HG02870 (cell line): ENCODE results near the gene MCM6.
"Not testable (repeated sequence)": the region's sequence is repeated elsewhere in the genome, so short reads cannot be mapped to it uniquely, and the experiment has no call there.

Source experiments
- ATAC-seq: cut with Tn5 transposase; IDR thresholded peaks from one replicate; pipeline ENCODE4 v1.9.1; 2021; ENCODE audit warnings: mild to moderate bottlenecking, moderate library complexity; ENCODE audit not compliant: unreplicated experiment

MCM6 gene

DNA sequence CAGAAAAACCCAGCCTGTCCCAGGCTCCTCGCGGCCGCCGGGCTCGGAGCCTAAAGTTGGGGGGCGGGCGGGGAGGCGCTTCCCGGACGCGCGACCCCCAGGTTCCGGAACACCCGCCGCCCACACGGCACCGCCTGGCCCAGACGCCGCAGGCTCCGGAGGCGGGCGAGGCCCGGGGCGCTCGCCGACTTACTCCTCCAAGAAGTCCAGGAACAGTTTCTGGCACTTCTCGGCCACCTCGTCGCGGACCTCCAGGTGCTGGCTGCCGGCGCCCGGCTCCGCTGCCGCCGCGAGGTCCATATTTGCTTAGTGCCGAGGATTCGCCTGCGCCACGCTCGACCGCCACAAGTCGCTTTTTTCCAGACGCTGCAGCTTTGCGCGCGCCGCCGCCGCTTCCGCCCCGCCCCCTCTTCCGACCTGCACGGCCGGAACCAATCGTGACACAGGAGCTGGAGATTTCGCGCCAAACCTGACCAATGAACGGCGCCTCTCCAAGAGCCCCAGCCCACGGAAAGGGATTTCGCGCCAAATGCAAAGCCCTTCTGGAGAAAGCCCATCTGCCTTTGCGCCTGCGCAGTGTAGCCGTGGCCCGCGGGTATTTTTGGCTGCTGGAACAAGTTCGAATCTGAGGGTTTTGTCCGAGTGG is at the start of gene MCM6:
TSS of gene MCM6 (minus strand) at position 378 of the 646 bp plus-strand sequence. CDS start at position 300, 78 bp downstream.
- ATAC-seq, result peak; percentile 91

DNA sequence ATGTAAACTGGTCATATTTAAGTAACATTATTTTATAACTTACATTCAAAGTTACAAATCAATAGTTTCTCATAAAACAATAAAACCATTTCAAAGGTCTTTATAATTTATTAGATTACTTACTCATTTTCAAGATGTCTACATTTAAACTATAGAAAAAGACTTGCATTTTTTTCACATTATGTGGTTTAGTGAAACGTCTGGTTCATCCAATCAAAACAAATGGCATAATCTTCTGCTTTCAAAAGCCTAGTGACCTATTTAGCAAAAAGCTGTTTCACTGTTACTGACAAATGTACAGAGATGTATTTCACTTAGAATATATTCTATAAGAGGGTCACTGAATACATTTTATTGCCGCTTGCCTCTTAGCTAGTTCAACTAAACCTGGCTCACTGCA is 49.3 kb upstream of the MCM6 start:
- ATAC-seq, result no peak

DNA sequence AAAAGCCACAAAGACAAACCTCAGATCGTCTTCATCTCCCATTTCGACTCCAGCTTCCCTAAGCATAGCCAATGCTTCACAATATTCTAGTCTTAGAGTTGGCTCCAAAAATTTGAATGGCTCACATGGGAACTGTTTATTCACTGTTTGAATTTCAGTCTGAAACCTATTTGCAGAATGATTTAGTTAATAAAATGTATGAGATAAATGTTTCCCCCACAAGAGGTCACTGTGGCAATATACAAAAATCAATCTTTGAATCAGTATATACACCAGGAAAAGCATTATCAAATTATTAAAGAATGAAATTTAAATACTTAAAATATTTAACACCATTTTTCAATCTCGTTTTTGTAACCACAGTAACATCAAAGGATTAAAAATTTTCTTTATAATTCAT is 40.0 kb upstream of the MCM6 start:
- ATAC-seq, result no peak

DNA sequence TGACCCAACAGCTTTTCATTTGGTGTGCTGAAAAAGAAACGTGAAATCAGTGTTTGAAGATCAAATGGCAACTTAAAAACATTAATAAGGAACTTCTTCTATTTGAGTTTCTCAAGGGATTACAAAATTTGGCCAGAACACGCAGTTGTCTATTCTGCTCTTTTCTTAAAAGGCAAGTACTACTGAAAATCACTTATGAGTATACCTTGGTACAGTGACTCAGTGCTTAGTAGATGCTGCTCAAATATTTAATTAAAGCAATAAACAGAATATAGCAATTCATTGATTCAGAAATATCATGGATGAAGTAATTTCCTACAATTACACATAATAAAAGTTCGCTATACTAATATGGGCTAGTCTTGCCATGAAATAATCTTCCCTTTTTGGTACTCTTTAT is 38.2 kb upstream of the MCM6 start:
- ATAC-seq, result no peak

DNA sequence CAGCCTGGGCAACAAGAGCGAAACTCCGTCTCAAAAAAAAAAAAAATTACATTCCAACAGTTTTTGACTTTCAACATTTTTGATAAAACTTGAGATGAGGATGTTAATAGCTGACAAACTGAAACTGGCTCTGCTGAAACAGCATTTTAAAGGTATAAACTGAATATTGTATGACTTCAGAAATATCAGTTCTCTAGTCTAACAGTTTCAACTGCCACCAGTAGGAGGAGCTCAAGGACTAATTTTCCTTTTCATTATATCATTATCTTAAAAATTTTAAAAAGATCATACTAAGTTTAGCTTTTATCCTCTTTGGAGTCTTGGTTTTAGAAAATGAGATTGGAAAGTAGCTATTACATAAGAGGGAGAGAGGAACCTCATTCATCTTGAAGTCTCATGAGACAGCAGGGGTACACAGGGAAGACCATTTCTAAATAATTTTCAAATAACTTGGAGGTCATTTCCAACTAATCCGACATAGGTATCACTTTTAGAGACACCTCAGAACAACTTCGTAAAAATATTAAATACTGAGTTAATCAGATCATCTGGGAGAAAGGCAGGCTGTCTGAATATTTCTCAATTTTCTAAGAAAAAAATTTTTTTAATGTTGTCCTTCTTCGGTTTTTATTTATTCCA is 37.6 kb upstream of the MCM6 start:
- ATAC-seq, result no peak

DNA sequence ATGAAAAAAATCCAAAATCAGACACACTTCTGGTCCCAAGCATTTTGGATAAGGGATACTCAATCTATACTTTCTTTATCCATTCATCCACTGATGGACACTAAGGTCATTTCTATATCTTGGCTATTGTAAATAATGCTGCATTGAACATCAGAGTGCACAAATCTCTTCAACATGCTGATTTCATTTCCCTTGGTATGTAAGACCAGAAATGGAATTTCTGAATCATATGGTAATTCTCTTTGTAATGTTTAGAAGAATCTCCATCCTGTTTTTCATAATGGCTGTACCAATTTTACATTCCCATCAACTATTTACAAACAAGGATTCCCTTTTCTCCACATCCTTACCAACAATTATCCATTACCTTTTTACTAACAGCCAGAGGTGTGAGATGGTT is 33.7 kb upstream of the MCM6 start:
- no peak for ATAC-seq

DNA sequence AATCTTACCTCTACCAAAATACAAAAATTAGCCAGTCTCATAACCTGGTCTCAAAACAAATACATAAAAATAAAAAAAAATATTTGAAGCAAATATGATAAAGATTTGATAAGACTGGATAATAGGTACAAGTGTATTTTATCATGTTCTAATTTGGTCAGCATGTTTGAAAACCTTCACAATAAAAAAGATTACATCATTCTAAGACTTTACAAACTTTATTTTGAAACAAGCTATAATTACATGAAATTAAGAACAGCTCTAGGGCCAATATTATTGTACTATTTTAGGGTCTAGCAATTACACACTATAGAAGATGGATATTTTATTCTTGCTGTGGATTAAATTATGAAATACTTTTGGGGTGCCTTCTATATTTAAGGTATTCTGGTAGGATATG is 29.4 kb upstream of the MCM6 start:
- ATAC-seq, result no peak

DNA sequence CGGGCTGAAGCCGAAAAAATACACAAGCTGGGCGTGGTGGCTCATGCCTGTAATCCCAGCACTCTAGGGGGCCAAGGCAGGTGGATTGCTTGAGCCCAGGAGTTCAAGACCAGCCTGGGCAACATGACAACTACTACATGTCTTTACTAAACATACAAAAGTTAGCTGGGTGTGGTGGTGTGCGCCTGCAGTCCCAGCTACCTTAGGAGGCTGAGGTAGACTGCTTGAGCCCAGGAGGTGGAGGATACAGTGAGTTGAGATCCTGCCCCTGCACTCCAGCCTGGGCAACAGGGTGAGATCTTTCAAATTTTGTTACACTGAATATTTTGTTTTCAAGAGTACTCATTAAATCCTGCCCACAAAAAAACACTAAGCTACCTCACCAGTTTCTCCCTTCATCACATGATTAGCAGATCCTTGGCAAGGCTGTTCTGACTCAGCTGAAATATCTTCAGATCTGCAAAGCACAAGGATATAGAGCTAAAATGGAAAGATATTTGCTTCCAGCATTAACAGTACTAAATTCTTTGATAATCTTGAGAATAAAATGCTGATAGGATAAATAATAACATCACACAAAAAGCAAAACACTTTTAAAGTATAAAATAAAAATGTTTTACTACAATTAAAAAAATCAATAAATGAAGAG is 28.2 kb upstream of the MCM6 start:
- ATAC-seq, result no peak

DNA sequence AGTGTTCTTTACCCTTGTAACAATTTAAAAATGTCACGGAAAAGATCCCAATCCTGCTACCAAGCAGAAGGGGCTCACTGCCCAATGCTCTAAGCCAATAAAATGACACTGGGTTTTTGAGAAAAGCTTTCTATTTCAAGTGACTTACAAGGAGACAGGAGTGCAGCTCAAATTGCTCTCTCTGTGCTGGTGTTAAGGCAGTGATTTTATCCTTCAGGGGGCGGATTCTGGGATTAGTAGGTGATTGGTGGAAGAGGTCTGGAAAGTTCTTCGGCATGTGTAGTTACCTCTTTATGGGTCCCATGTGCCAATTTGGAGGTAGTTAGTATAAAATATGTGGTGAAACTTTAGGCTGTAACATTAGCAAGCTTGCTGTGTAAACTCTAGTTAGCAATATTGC is 27.4 kb upstream of the MCM6 start:
- ATAC-seq, result no peak

DNA sequence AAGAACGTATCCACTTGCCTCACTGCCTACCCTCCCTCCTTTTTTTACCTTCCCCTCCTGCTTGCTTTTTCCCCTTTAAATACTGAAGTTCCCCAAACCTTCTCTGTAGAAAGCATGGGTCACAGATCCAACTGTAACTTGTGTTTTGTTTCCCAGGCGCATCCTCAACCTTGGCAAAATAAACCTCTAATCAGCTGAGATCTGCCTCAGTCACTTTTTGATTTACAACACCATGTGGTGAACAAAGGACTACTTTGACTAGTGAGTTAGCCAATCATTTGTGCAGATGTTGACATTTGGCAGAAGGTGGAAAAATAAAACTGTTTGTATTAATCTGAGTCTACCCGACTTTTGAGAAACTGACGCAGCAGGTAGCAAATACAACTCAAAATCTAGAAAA is 23.3 kb upstream of the MCM6 start:
- ATAC-seq, result no peak

DNA sequence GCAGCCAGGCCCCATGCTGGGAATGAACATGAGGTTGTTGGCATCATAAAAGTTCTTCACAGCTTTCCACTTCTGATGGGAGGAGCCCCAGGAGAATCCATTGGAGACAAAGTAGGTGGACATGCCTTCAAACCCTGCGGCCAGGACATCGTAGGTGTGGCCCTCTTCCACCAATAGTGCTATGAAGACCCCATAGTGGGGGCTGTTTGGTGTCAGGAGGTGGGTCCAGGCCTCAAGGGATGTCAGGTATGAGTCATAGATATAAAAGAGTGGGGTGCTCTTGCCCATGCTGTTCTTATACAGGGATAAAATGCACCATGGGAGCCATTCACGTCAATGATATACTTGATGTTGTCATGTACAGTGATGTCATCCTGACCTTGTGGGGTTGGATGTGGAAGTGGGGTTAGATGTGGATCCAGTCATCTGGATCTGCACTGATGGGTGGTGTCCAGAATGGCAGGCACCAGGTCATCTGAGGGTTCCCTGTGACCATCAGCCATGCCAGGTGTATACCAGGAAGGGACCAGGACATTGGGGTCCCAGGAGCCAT is 22.1 kb upstream of the MCM6 start:
- ATAC-seq, result no peak

DNA sequence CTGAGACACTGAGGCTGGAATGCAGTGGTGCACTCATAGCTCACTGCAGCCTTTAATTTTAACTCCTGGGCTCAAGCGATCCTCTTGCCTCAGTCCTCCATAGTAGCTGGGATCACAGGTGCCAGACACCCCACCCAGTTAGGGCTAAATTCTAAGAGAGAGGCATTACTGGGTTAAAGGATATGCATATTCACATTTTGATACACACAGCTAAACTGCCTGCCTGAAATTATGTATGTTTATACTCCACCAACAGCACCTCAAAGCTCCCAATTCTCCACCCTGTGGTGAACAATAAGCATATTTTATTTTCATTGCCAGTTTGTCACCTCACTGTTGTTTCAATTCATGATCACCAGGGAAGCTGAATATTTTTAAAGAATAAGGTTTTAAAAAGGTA is 18.7 kb upstream of the MCM6 start:
- ATAC-seq, result no peak

DNA sequence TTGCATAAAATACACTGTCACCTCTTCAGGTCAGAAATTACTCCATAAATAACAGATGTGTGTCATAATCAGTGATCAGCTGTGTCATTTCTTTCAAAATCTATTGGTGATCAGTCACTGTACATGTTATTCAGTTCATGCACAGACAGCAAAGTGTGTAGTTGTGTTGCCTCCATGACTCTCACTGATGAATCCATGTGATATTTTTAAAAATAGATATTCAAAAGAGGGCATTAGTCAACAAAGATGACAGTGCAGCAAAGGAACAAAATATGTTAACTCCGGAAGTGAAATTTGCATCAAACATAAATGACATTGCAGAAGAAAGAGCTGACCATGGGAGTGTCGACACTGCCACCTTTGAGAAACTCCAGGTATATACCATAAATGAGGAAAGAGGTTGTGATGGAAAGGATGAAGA is 17.1 kb upstream of the MCM6 start:
- ATAC-seq, result no peak

DNA sequence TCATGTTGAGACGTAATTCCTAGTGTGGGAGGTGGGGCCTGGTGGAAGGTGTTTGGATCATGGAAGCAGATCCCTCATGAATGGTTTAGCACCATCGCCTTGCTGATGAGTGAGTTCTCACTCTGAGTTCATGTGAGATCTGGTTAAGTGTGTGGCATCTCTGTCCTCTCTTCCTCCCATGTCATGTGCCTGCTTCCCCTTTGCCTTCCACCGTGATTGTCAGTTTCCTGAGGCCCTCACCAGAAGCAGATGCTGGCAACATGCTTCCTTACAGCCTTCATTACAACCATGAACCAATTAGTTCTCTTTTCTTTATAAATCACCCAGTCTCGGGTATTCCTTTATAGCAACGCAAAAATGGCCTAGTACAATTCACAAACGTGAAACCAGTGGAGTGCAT is 14.6 kb upstream of the MCM6 start:
- ATAC-seq, result no peak

DNA sequence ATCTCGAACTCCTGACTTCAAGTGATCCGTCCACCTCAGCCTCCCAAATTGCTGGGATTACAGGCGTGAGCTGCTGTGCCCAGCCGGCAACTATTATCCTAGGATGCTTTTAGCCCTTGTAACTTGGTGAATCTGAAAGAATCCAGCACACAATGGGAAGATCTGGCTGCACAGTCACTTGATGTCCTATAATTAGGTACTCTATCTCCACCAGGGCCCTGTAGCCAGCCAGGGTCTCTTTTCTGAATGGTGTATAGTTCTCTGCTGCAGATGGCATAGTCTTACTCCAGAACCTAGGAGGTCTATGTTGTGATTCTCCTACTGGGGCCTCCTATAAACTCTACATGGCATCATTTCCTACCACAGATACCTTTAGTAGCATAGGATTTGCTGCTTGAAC is 13.9 kb upstream of the MCM6 start:
- ATAC-seq, result no peak

DNA sequence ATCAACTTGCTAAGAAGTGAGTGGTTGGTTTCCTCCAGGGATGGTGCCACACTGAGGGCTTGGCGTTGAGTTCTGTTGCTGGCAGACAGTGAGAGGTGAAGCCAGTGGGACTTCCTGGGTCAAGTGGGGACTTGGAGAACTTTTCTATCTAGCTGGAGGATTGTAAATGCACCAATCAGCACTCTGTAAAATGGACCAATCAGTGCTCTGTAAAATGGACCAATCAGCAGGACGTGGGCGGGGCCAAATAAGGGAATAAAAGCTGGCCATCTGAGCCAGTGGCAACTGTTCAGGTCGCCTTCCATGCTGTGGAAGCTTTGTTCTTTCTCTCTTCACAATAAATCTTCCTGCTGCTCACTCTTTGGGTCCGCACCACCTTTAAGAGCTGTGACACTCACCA is 12.3 kb upstream of the MCM6 start:
- not testable (repeated sequence) for ATAC-seq

DNA sequence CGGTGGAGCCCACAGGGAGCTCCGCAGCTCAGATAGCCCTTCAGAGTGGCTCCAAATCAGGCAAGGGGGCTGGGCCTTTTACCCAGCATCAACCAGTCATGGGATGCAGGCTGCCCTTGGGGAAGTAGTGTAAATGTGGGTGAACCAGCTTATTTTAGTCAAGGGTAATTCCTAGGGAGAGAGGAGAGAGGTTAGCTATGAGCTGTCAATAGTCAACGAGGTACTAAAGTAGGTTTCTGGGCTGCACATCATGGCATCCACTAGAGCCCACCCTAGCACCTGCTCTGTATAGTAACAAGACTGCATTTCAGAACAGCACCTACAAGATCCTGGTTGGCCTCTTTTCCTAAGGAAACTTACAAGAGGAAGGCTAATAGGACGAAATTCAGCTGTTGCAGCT is 9.5 kb upstream of the MCM6 start:
- ATAC-seq, result no peak

DNA sequence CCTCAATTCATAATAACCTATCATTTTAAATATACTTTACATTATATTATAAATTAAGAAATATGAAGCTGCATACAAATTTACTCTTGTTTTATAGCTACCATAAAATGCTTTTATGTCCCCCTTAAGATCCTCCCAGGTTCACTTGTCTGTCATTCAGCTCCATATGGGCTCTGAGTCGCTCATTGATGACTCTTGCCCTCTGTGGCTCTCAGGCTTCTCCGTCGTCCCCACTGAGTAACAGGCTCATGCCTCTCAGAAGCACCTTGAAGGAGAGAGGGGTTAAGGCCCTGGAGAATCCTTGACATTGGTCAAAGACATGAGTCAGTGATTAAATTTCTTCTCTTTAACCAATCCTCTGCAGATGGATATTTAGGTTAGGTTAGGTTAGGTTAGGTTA is 6.2 kb upstream of the MCM6 start:
- ATAC-seq, result no peak

DNA sequence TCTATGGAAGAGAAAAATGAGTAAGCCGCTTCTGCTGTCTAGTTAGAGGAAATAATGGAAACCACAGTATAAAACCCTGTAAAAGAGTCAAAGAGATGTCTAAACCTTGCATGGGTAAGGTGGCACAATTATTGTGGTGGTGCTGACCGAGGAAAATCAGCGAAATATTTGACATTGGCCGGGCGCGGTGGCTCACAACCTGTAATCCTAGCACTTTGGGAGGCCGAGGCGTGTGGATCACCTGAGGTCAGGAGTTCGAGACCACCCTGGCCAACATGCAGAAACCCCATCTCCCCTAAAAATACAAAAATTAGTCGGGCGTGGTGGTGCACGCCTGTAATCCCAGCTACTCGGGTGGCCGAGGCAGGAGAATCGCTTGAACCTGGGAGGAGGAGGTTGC is 527 bp upstream of the MCM6 start:
- ATAC-seq, result not testable (repeated sequence)

DNA sequence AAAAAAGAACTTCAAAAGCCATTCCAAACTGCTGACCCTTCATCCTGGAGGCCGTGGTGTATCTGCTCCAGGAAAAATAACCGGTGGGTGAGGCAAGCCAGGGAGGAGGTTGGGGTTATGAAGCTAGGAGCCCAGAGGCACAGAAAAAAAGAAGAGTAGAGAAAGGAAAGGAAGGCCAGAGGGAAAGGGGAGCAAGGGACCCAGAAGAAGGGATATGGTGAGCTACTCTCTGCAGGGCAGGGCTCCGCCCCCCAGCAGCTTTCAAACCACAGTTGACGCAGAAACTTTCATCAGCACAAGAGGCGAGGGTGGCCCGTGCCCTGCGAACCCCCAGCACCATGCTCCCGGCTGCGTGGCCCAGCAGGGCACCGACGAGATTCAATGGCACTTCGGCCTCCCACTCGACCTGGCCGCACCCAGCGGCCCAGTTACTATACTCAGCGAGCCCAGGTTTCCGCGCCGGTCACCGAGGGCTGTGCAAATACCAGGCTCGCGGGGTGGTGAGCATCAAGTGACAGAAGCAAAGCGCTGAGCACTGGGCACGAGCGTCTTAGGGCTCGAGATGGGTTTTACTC is 665 bp downstream of the MCM6 start:
- peak; percentile 53 for ATAC-seq

DNA sequence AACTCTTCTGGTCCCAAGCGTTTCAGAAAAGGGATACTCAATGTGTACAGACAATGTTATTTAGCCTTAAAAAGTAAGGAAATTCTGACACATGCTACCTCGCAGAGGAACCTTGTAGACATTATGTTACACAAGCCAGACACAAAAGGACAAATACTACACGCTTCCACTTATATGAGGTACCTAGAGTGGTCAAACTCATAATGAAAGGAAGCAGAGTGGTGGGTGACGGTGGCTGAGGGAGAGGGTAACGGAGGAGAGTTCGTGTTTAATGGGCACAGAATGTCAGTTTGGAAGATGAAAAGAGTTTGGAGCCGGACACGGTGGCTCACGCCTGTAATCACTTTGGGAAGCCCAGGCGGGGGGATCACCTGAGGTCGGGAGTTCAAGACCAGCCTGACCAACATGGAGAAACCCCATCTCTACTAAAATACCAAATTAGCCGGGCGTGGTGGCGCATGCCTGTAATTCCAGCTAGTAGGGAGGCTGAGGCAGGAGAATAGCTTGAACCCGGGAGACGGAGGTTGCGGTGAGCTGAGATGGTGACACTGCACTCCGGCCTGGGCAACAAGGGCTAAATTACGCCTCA is 1.4 kb downstream of the MCM6 start:
- ATAC-seq, result no peak
